ENCODE measurements around the gene CACNA2D4. TPM values are rescaled to one million over a fixed set of nuclear protein-coding genes. Genes with fewer than 3 reads are reported as not detected.
A peak's percentile ranks its signal among the peaks of the same experiment; 100 is the strongest.

Gene CACNA2D4
- polyA plus RNA-seq, 3 donors from 2014 or later = 9.1 to 20.0 (median 9.6) TPM

DNA sequence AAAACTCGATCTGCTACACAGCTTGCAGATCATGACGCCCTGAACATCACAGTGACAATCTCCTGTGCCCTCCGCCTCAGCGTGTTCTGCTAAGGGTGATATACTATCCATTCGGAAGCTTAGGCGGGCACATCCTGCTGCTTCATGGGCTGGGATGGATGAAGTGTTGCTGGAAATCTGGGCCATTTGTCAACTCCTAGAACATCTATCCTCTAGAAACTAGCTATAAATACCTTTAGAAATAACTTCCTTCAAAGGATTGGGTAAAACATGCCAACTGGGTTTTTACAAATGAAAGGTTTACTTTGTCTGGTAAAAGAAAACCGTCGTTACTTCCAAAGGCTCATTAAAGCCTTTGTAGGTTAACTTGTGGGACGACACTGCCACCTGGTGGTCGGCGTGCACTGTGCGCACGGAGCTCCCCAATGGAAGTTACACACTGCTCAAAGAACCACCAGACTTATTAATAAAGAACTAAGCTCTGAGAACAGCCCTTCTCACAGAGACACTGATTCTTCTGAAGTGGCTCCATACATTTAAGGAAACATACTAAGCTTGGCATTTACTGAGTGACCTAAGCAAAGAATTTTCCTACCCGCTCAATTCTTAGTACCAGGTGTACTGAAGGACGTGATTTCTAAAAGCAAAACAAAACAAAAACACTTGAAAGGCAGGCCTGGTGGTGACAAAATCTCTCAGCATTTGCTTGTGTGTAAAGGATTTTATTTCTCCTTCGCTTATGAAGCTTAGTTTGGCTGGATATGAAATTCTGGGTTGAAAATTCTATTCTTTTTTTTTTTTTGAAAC, 21.6 kb upstream of the CACNA2D4 start:
- no peaks in the 10 kb centered on the region for H3K9me3 Mint-ChIP-seq
- peaks cover 0 to 1% (median 0%) of the 10 kb centered on the region in 3 donors for H3K27me3 Mint-ChIP-seq (ENCODE audit: low read depth in 3 of 3)
- H3K36me3 Mint-ChIP-seq = peaks cover 13 to 38% (median 20%) of the 10 kb centered on the region in 3 donors
- H3K4me3 Mint-ChIP-seq = no peak overlapping the region
- DNase-seq = peak; percentile 77 to 81 (median 77)
- peaks cover 3 to 5% of the 10 kb centered on the region in 2 donors for H3K4me1 Mint-ChIP-seq
- H3K27ac Mint-ChIP-seq = peak overlapping the region in 1 of 6 donors; percentile 45

GRCh38 chr12:1939331-1939730, 20.9 kb upstream of the CACNA2D4 start:
- Mint-ChIP-seq H3K27me3 (ENCODE audit: low read depth in 3 of 3) (peaks cover 0 to 1% (median 0%) of the 10 kb centered on the region in 3 donors), H3K27ac (no peak overlapping the region), H3K9me3 (no peaks in the 10 kb centered on the region), H3K4me1 (peaks cover 3 to 5% of the 10 kb centered on the region in 2 donors), H3K36me3 (peaks cover 12 to 31% (median 14%) of the 10 kb centered on the region in 3 donors), H3K4me3 (no peak overlapping the region)
- no peak for DNase-seq

- Mint-ChIP-seq H3K36me3 (peaks cover 9 to 16% (median 9%) of the 10 kb centered on the region in 3 donors), H3K27ac (no peak overlapping the region), H3K4me3 (no peak overlapping the region), H3K9me3 (no peaks in the 10 kb centered on the region), H3K4me1 (peaks cover 3 to 5% of the 10 kb centered on the region in 2 donors), H3K27me3 (ENCODE audit: low read depth in 3 of 3) (peaks cover 0 to 2% (median 0%) of the 10 kb centered on the region in 3 donors)
- no peak for DNase-seq
Measured at GRCh38 chr12:1937481-1938224, 19.2 kb upstream of the CACNA2D4 start.

DNA sequence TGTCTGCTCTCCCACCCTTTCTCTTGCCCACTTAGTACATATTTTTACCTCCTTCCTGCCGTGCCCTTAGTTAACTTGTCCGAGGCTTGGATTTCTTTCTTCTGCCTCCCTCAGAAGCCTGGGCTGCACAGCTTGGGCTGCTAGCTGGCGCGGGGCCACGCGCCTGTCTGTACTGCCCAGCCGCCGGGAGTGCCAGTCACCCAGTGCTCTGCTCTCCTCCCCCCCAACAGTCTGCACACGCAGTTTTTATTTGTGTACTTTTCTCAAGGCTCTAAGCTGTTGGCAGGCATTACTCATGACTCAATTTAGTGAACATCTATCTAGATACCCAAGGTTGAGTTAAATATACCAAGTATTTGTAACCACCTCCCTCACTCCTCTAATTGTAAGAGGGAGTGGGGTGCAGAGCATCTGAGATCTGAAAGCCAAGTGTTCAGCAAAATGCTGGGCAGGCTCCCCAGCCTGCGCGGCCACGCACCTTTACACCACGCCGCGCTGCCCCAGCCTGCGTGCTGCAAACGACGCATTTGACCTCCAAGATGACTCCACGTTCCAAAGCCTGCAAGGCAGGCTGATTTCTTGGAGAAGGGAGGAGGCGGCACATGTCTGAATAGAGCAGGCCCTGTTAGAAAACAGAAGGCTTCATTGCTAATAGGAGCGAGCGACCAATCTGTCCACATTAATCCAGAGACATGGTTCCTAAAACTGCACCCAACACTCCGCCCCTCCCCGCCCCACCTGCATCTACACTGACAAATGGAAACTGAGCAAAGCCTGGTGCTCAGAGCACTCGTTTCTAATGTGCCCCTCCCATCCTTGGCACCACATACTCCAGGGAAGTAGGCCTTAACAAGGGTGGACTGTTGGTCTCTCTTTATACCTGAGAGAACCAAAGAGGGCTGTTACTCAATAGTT, 18.2 kb upstream of the CACNA2D4 start:
- H3K27me3 Mint-ChIP-seq (ENCODE audit: low read depth in 3 of 3) = peaks cover 0 to 2% (median 0%) of the 10 kb centered on the region in 3 donors
- H3K4me1 Mint-ChIP-seq = peaks cover 3 to 5% of the 10 kb centered on the region in 2 donors
- no peaks in the 10 kb centered on the region for H3K9me3 Mint-ChIP-seq
- H3K27ac Mint-ChIP-seq = no peak overlapping the region
- DNase-seq = no peak
- peaks cover 5 to 14% (median 9%) of the 10 kb centered on the region in 3 donors for H3K36me3 Mint-ChIP-seq
- no peak overlapping the region for H3K4me3 Mint-ChIP-seq

DNA sequence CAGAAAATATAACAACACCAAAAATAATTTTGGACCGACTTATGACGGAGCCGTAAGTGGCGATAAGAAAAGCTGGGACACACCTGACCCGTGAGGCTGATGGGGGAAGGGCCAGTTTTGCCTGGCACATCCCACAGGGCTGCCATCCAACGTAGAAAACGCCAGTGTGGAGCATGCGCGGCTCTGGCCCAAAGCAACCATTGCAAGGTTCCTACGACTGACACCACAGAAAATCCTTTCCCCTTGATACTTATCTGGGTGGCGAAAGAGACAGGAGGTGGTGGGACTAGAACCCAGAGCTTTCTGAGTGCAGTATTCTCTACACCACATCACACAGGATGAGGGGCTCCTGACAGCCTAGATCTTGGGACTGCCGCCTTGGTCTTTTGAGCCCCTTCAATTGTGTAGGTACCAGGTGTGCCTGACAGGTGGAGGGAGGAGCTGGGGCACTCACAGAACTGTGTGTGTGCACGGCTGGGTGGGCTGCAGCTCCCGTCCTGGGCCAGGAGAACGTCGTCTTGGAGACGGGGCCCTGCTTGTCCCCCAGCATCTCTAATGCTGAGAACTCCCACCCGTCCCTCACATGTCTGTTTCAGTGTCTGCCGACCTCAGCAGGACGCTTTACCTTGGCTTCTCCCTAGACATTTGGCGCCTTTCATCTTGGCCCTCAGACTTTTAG, 17.4 kb upstream of the CACNA2D4 start:
- H3K9me3 Mint-ChIP-seq = no peaks in the 10 kb centered on the region
- peaks cover 0 to 2% (median 2%) of the 10 kb centered on the region in 3 donors for H3K27me3 Mint-ChIP-seq (ENCODE audit: low read depth in 3 of 3)
- H3K4me3 Mint-ChIP-seq = no peak overlapping the region
- H3K27ac Mint-ChIP-seq = no peak overlapping the region
- peaks cover 3 to 5% of the 10 kb centered on the region in 2 donors for H3K4me1 Mint-ChIP-seq
- H3K36me3 Mint-ChIP-seq = peaks cover under 1 to 10% (median 4%) of the 10 kb centered on the region in 3 donors
- DNase-seq = no peak

DNA sequence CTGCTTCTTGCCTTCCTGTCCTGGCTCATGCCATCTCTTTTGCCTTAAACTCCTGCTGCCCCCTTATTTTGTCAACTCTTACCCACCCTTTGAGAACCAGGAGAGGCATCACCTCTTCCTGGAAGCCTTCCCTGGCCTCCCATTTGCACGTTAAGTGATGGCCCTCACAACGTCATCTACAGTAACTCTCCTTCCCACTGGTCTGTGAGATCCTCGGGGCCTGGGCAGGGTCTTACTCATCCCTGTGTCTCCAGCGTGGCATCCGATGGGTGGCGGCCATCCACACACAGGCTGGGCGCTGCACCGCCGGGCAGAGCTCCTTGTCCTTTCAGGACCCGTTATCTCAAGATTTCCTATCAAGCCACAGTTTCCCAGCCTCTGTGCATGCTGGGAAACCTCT, 16.8 kb upstream of the CACNA2D4 start:
- no peak for DNase-seq
- Mint-ChIP-seq H3K27me3 (ENCODE audit: low read depth in 3 of 3) (peaks cover 0 to 2% (median 2%) of the 10 kb centered on the region in 3 donors), H3K4me3 (no peak overlapping the region), H3K36me3 (peaks cover 0 to 8% (median 4%) of the 10 kb centered on the region in 3 donors), H3K27ac (no peak overlapping the region), H3K9me3 (no peaks in the 10 kb centered on the region), H3K4me1 (peaks cover 3 to 5% of the 10 kb centered on the region in 2 donors)

- Mint-ChIP-seq H3K27me3 (ENCODE audit: low read depth in 3 of 3) (peaks cover 0 to 3% (median 2%) of the 10 kb centered on the region in 3 donors), H3K27ac (no peak overlapping the region), H3K4me1 (peaks cover under 1 to 2% of the 10 kb centered on the region in 2 donors)
Measured at GRCh38 chr12:1934831-1935230, 16.4 kb upstream of the CACNA2D4 start.

GRCh38 chr12:1934068-1934467, 15.6 kb upstream of the CACNA2D4 start:
- no peak overlapping the region for H3K4me3 Mint-ChIP-seq
- no peak for DNase-seq
- peaks cover 0 to 8% (median 0%) of the 10 kb centered on the region in 3 donors for H3K36me3 Mint-ChIP-seq
- peaks cover 0 to 3% (median 2%) of the 10 kb centered on the region in 3 donors for H3K27me3 Mint-ChIP-seq (ENCODE audit: low read depth in 3 of 3)
- H3K4me1 Mint-ChIP-seq = peaks cover 2 to 3% of the 10 kb centered on the region in 2 donors
- no peaks in the 10 kb centered on the region for H3K9me3 Mint-ChIP-seq
- no peak overlapping the region for H3K27ac Mint-ChIP-seq

More at GRCh38 chr12:1934831-1935230, 16.4 kb upstream of the CACNA2D4 start:
- Mint-ChIP-seq H3K9me3 (no peaks in the 10 kb centered on the region), H3K36me3 (peaks cover 0 to 8% (median under 1%) of the 10 kb centered on the region in 3 donors), H3K4me3 (no peak overlapping the region)
- DNase-seq = no peak

- H3K27ac Mint-ChIP-seq = no peak overlapping the region
- no peaks in the 10 kb centered on the region for H3K9me3 Mint-ChIP-seq
- H3K36me3 Mint-ChIP-seq = peaks cover 0 to 4% (median 0%) of the 10 kb centered on the region in 3 donors
- H3K4me3 Mint-ChIP-seq = no peak overlapping the region
- H3K27me3 Mint-ChIP-seq (ENCODE audit: low read depth in 3 of 3) = peaks cover 0 to 3% (median 2%) of the 10 kb centered on the region in 3 donors
- peaks cover 2 to 6% of the 10 kb centered on the region in 2 donors for H3K4me1 Mint-ChIP-seq
- no peak for DNase-seq
Measured at GRCh38 chr12:1933342-1934051, 15.0 kb upstream of the CACNA2D4 start.

GRCh38 chr12:1932264-1932777, 13.9 kb upstream of the CACNA2D4 start:
- H3K27me3 Mint-ChIP-seq (ENCODE audit: low read depth in 3 of 3) = peaks cover 0 to 3% (median 2%) of the 10 kb centered on the region in 3 donors
- H3K4me3 Mint-ChIP-seq = no peak overlapping the region
- H3K9me3 Mint-ChIP-seq = no peaks in the 10 kb centered on the region
- H3K36me3 Mint-ChIP-seq = peaks cover 0 to 3% (median 0%) of the 10 kb centered on the region in 3 donors
- no peak overlapping the region for H3K27ac Mint-ChIP-seq
- peaks cover 2 to 6% of the 10 kb centered on the region in 2 donors for H3K4me1 Mint-ChIP-seq
- no peak for DNase-seq

DNA sequence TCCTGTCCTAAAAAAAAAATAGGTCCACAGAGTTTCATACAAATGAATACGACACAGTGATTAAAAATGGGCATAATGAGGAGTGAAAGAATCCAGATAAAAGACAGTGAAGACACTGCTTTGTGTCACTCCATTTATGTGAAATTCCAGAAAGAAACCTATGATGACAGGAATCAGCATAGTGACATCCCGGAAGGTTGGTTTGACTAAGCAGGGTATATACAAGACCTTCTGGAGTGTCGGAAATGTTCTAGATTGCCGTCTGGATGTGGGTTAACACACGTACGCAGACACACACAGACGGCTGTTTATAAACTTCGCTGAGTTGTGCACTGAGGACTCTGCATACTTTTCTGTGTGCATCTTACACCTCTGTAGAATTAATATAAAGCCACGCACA, 13.2 kb upstream of the CACNA2D4 start:
- Mint-ChIP-seq H3K36me3 (no peaks in the 10 kb centered on the region), H3K4me1 (peaks cover 2 to 6% of the 10 kb centered on the region in 2 donors), H3K27ac (no peak overlapping the region), H3K9me3 (no peaks in the 10 kb centered on the region), H3K27me3 (ENCODE audit: low read depth in 3 of 3) (peaks cover 0 to 5% (median 2%) of the 10 kb centered on the region in 3 donors), H3K4me3 (no peak overlapping the region)
- DNase-seq = no peak
